Testis (tissue), 2 donors: ENCODE results near the gene SLC4A4.

Experiments used
- POLR2A ChIP-seq: fragments of 450-650 bp; IDR thresholded peaks from one replicate; pipeline ENCODE4 v1.6.1; 2017; ENCODE audit warnings: antibody characterized with exemption, mild to moderate bottlenecking, moderate library complexity
- TF ChIP-seq, protein P1 (sequence below), 3 experiments: fragments of 450-650 bp in 2 of 3; fragments of 200-600 bp in 1 of 3; sonication (generic) in 1 of 3; IDR thresholded peaks; one replicate each; pipeline ENCODE4 v1.5.1; 2016 to 2019; ENCODE audit warnings: antibody characterized with exemption in 3 of 3, mild to moderate bottlenecking in 2 of 3, moderate library complexity in 1 of 3

DNA sequence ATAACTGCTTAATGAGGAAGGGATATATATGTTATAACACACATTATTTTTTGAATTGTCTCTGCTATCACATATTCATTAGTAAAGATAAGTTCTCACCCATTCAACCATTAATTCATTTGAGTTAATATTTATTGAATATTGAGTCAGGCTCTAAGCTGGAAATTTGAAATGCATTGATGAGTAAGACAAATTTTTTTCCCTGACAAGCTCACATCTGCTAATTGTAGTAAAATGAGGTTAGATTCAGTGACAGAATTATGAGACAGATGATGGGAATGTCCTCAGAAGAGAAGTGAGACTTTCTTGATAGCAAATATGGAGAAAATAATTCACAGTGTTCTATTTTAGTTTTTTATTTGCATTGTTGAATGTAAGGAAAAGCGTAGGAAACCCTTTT lies 194.3 kb downstream of the SLC4A4 start:
- TF ChIP-seq, protein P1, sequence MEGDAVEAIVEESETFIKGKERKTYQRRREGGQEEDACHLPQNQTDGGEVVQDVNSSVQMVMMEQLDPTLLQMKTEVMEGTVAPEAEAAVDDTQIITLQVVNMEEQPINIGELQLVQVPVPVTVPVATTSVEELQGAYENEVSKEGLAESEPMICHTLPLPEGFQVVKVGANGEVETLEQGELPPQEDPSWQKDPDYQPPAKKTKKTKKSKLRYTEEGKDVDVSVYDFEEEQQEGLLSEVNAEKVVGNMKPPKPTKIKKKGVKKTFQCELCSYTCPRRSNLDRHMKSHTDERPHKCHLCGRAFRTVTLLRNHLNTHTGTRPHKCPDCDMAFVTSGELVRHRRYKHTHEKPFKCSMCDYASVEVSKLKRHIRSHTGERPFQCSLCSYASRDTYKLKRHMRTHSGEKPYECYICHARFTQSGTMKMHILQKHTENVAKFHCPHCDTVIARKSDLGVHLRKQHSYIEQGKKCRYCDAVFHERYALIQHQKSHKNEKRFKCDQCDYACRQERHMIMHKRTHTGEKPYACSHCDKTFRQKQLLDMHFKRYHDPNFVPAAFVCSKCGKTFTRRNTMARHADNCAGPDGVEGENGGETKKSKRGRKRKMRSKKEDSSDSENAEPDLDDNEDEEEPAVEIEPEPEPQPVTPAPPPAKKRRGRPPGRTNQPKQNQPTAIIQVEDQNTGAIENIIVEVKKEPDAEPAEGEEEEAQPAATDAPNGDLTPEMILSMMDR (IDR thresholded peaks at IDR 0.05) = no peak
- no peak for TF ChIP-seq POLR2A
